HG02840 (cell line): ENCODE measurements around the gene AQP10.
"Not testable (repeated sequence)": the region's sequence is repeated elsewhere in the genome, so short reads cannot be mapped to it uniquely, and the experiment has no call there.

Experiments used
- ATAC-seq: cut with Tn5 transposase; IDR thresholded peaks from one replicate; pipeline ENCODE4 v1.9.1; 2021; ENCODE audit warnings: mild to moderate bottlenecking, moderate library complexity, moderate number of reproducible peaks; ENCODE audit not compliant: unreplicated experiment, low FRiP score

AQP10 gene

GRCh38 chr1:154323493-154323892 lies 2.6 kb downstream of the AQP10 start:
- ATAC-seq: no peak

- no peak for ATAC-seq
Observed at GRCh38 chr1:154324241-154324640, 3.3 kb downstream of the AQP10 start.

GRCh38 chr1:154324669-154325582 lies 4.0 kb downstream of the AQP10 start, which contains the start of gene ATP8B2:
Gene ATP8B2 (plus strand): TSS chr1:154325525. CDS start chr1:154328142, 2,617 bp downstream.
- ATAC-seq: no peak

- ATAC-seq: no peak
Observed at GRCh38 chr1:154325583-154326545, 5.0 kb downstream of the AQP10 start.

- ATAC-seq: no peak
Observed at GRCh38 chr1:154326546-154327465, 5.9 kb downstream of the AQP10 start.

- ATAC-seq: no peak
Observed at GRCh38 chr1:154327466-154328317, 6.8 kb downstream of the AQP10 start.

GRCh38 chr1:154328318-154329151 lies 7.6 kb downstream of the AQP10 start:
- ATAC-seq: no peak

- ATAC-seq: no peak
Observed at GRCh38 chr1:154329152-154329521, 8.2 kb downstream of the AQP10 start.

- no peak for ATAC-seq
Observed at GRCh38 chr1:154329551-154330131, 8.7 kb downstream of the AQP10 start.

- ATAC-seq: no peak
Observed at GRCh38 chr1:154330669-154331068, 9.8 kb downstream of the AQP10 start.

- ATAC-seq: no peak
Observed at GRCh38 chr1:154334079-154335024, 13.5 kb downstream of the AQP10 start.

GRCh38 chr1:154335025-154335714 lies 14.3 kb downstream of the AQP10 start:
- ATAC-seq: no peak

- no peak for ATAC-seq
Observed at GRCh38 chr1:154337253-154337894, 16.5 kb downstream of the AQP10 start.

- ATAC-seq: no peak
Observed at GRCh38 chr1:154338875-154339274, 18.0 kb downstream of the AQP10 start.

- not testable (repeated sequence) for ATAC-seq
Observed at GRCh38 chr1:154341366-154341765, 20.5 kb downstream of the AQP10 start.

- ATAC-seq: no peak
Observed at GRCh38 chr1:154342132-154342531, 21.2 kb downstream of the AQP10 start.
